HepG2 (cell line): ENCODE results near the gene SBNO2. TPM values are rescaled to one million over a fixed set of nuclear protein-coding genes. Genes with fewer than 3 reads are reported as not detected.
A peak's percentile ranks its signal among the peaks of the same experiment; 100 is the strongest.

Experiments used
- CHCHD3 ChIP-seq: sonication (generic); formaldehyde crosslinking; IDR thresholded peaks from 2 replicates; pipeline ENCODE4 v1.8.0; 2022; ENCODE audit warnings: mild to moderate bottlenecking, missing genetic modification reagents, moderate library complexity
- DMAP1 ChIP-seq: IDR thresholded peaks from 2 replicates; pipeline ENCODE4 v1.6.1; 2016
- E2F5 ChIP-seq: sonication (generic); formaldehyde crosslinking; conservative IDR thresholded peaks from 2 replicates; pipeline ENCODE4 v1.4.0; 2020; ENCODE audit warnings: missing genetic modification reagents
- GMEB1 ChIP-seq: sonication (generic); formaldehyde crosslinking; IDR thresholded peaks from 2 replicates; pipeline ENCODE4 v1.5.1; 2020; ENCODE audit warnings: missing genetic modification reagents, mild to moderate bottlenecking, borderline replicate concordance
- IRF1 ChIP-seq: sonication (generic); formaldehyde crosslinking; IDR thresholded peaks from 2 replicates; pipeline ENCODE4 v1.4.0; 2020; ENCODE audit warnings: low read depth, mild to moderate bottlenecking, missing genetic modification reagents
- MAFG ChIP-seq: sonication (generic); formaldehyde crosslinking; IDR thresholded peaks from 2 replicates; pipeline ENCODE4 v1.5.1; 2020; ENCODE audit warnings: mild to moderate bottlenecking, missing genetic modification reagents
- MED1 ChIP-seq: sonication (generic); formaldehyde crosslinking; IDR thresholded peaks from 2 replicates; pipeline ENCODE4 v1.4.0; 2020; ENCODE audit warnings: missing genetic modification reagents
- MTF1 ChIP-seq: sonication (generic); formaldehyde crosslinking; IDR thresholded peaks from 2 replicates; pipeline ENCODE4 v1.5.0; 2020; ENCODE audit warnings: missing genetic modification reagents
- PAX8 ChIP-seq: sonication (generic); formaldehyde crosslinking; IDR thresholded peaks from 2 replicates; pipeline ENCODE4 v1.8.0; 2022; ENCODE audit warnings: mild to moderate bottlenecking, missing genetic modification reagents, borderline replicate concordance
- STAG1 ChIP-seq: sonication (generic); formaldehyde crosslinking; IDR thresholded peaks from 2 replicates; pipeline ENCODE4 v1.4.0; 2020; ENCODE audit warnings: missing genetic modification reagents
- TFAP4 ChIP-seq: sonication (generic); IDR thresholded peaks from 2 replicates; pipeline ENCODE4 v1.6.1; 2016; ENCODE audit warnings: low read depth, borderline replicate concordance
- U2AF1 ChIP-seq: fragments of 200-400 bp; formaldehyde crosslinking; optimal IDR thresholded peaks from 2 replicates; pipeline ENCODE3; 2017; ENCODE audit warnings: mild to moderate bottlenecking, low read depth, low read length
- ZC3H13 ChIP-seq: sonication (generic); formaldehyde crosslinking; IDR thresholded peaks from 2 replicates; pipeline ENCODE4 v1.8.1; 2023; ENCODE audit warnings: mild to moderate bottlenecking, missing genetic modification reagents, moderate library complexity
- ZFY ChIP-seq: sonication (generic); formaldehyde crosslinking; IDR thresholded peaks from 2 replicates; pipeline ENCODE4 v1.4.0; 2020; ENCODE audit warnings: missing genetic modification reagents
- ZKSCAN5 ChIP-seq: sonication (generic); formaldehyde crosslinking; IDR thresholded peaks from 2 replicates; pipeline ENCODE4 v1.5.1; 2020; ENCODE audit warnings: mild to moderate bottlenecking, missing genetic modification reagents
- ZMAT3 ChIP-seq: sonication (generic); formaldehyde crosslinking; conservative IDR thresholded peaks from 2 replicates; pipeline ENCODE4 v1.7.0; 2021; ENCODE audit warnings: missing genetic modification reagents
- ZNF318 ChIP-seq: sonication (generic); formaldehyde crosslinking; IDR thresholded peaks from 2 replicates; pipeline ENCODE4 v1.4.0; 2020; ENCODE audit warnings: mild to moderate bottlenecking, missing genetic modification reagents
- ZNF552 ChIP-seq: sonication (generic); formaldehyde crosslinking; IDR thresholded peaks from 2 replicates; pipeline ENCODE4 v1.9.0; 2022; ENCODE audit warnings: missing genetic modification reagents, mild to moderate bottlenecking, borderline replicate concordance
- ZNF776 ChIP-seq: sonication (generic); formaldehyde crosslinking; IDR thresholded peaks from 2 replicates; pipeline ENCODE4 v1.4.0; 2020; ENCODE audit warnings: mild to moderate bottlenecking, missing genetic modification reagents
- polyA plus RNA-seq, 8 experiments: library from polyadenylated mRNA; depleted of rRNA in 3 of 8; stranded (reverse) in 7 of 8; unstranded in 1 of 8; fragments of >200 nt; fragmentation: Illumina TruSeq in 4 of 8; extraction: Trizol in 4 of 8; gene quantifications; 2 replicates each; pipeline versions ENCODE4 v1.2.1 to v1.2.3, GENCODE V29; 2011 to 2016; ENCODE audit warnings: low read depth in 4 of 8, missing spikeins in 1 of 8, mixed read lengths in 1 of 8; ENCODE audit not compliant: insufficient read depth in 1 of 8
- total RNA-seq, 5 experiments: library from RNA; depleted of rRNA; stranded (reverse); fragments of >200 nt; fragmentation: Illumina TruSeq; extraction: Trizol; gene quantifications; 2 replicates each; pipeline ENCODE4 v1.2.3, GENCODE V29; 2016; ENCODE audit warnings: low read depth in 1 of 5

The SBNO2 gene
- total and polyA plus RNA-seq, 2 of the 13 experiments (the other 11 are each of a cell fraction or from before 2014, with no cell fraction given) = 8.6 to 10.4 TPM

- no peak for TF ChIP-seq ZNF552 (CRISPR knock-in tag)
- no peak for TF ChIP-seq MED1 (CRISPR knock-in tag)
- no peak for TF ChIP-seq DMAP1 (CRISPR knock-in tag)
- TF ChIP-seq PAX8 (CRISPR knock-in tag) = no peak
- no peak for TF ChIP-seq E2F5 (CRISPR knock-in tag)
- no peak for TF ChIP-seq CHCHD3 (CRISPR knock-in tag)
- no peak for TF ChIP-seq MTF1
- TF ChIP-seq ZNF318 (CRISPR knock-in tag) = no peak
- no peak for TF ChIP-seq STAG1 (CRISPR knock-in tag)
- TF ChIP-seq IRF1 (CRISPR knock-in tag) = no peak
- peak; percentile 86; the same call in 1 of the 2 replicates for TF ChIP-seq ZC3H13 (CRISPR knock-in tag)
- TF ChIP-seq ZFY (CRISPR knock-in tag) = peak; percentile 26; the same call in 1 of the 2 replicates
- TF ChIP-seq TFAP4 = peak; percentile 78; the same call in 1 of the 2 replicates
- TF ChIP-seq ZKSCAN5 (CRISPR knock-in tag) = no peak
- TF ChIP-seq GMEB1 = no peak
- peak; percentile 59; the same call in 1 of the 2 replicates for TF ChIP-seq ZNF776 (CRISPR knock-in tag)
- no peak for TF ChIP-seq ZMAT3 (CRISPR knock-in tag)
- TF ChIP-seq MAFG = no peak
- TF ChIP-seq U2AF1 = no peak
These were observed 108.4 kb downstream of the SBNO2 start (continued) for GRCh38 chr19:1065606-1066109.
